PC-3 (cell line): ENCODE measurements around the gene PLA2G4A. TPM values are rescaled to one million over a fixed set of nuclear protein-coding genes. Genes with fewer than 3 reads are reported as not detected.

Source experiments
- ATAC-seq: fragments of 200-7000 bp; cut with Tn5 transposase; 2 replicates; pipeline ENCODE4 v1.9.1; 2020; ENCODE audit warnings: mild to moderate bottlenecking, moderate library complexity
- BruUV-seq: library from RNA; stranded (reverse); fragments of 400-500 nt; replicated peaks from 2 replicates; lab custom pipeline; 2021; lab: Mats Ljungman, UMichigan
- CTCF ChIA-PET: fragments of 300-600 bp; sonication (Branson Sonifier 250); formaldehyde crosslinking; loops from one replicate; lab custom pipeline; 2022; ENCODE audit warnings: antibody characterized with exemption; lab: Charles Lee
- POLR2A ChIA-PET: fragments of 300-600 bp; sonication (Branson Sonifier 250); formaldehyde crosslinking; loops from one replicate; lab custom pipeline; 2022; ENCODE audit warnings: antibody characterized with exemption; ENCODE audit not compliant: unreplicated experiment; lab: Charles Lee
- DNase-seq: peaks from one replicate; pipeline ENCODE4 v3.0.0-alpha.2; 2015
- H2AFZ ChIP-seq: fragments of 300-600 bp; sonication (generic); 2 replicates; pipeline ENCODE4 v1.6.0; 2016; ENCODE audit warnings: antibody characterized with exemption, low read length
- H3F3A ChIP-seq: fragments of 300-600 bp; sonication (generic); one replicate; pipeline ENCODE4 v1.6.0; 2017; ENCODE audit warnings: antibody characterized with exemption, low read length, control low read depth, mild to moderate bottlenecking; ENCODE audit not compliant: unreplicated experiment
- H3K27ac ChIP-seq: fragments of 300-600 bp; sonication (generic); 2 replicates; pipeline ENCODE4 v1.5.1; 2016; ENCODE audit warnings: mild to moderate bottlenecking, low read length
- H3K27me3 ChIP-seq: fragments of 300-600 bp; sonication (generic); 2 replicates; pipeline ENCODE4 v1.6.1; 2016; ENCODE audit warnings: low read length, mixed read lengths
- H3K36me3 ChIP-seq: fragments of 300-600 bp; sonication (generic); 2 replicates; pipeline ENCODE4 v1.6.1; 2016; ENCODE audit warnings: low read depth, mixed run types, low read length, mixed read lengths
- H3K4me1 ChIP-seq: fragments of 300-600 bp; sonication (generic); 2 replicates; pipeline ENCODE4 v1.5.1; 2016; ENCODE audit warnings: low read length; ENCODE audit not compliant: insufficient read depth
- H3K4me2 ChIP-seq: fragments of 300-600 bp; sonication (generic); 2 replicates; pipeline ENCODE4 v1.6.0; 2016; ENCODE audit warnings: low read length
- H3K4me3 ChIP-seq: fragments of 300-600 bp; sonication (generic); 2 replicates; pipeline ENCODE4 v1.5.1; 2016; ENCODE audit warnings: mild to moderate bottlenecking, low read length, mixed read lengths
- H3K79me2 ChIP-seq: fragments of 300-600 bp; sonication (generic); 2 replicates; pipeline ENCODE4 v1.6.1; 2017; ENCODE audit warnings: low read length, mixed read lengths
- H3K9ac ChIP-seq: fragments of 300-600 bp; sonication (generic); 2 replicates; pipeline ENCODE4 v1.6.0; 2016; ENCODE audit warnings: mild to moderate bottlenecking, low read length
- H3K9me2 ChIP-seq: fragments of 300-600 bp; sonication (generic); replicated peaks from 2 replicates; pipeline ENCODE4 v1.6.1; 2016; ENCODE audit warnings: mixed run types, low read length, mixed read lengths
- H3K9me3 ChIP-seq: fragments of 300-600 bp; sonication (generic); 2 replicates; pipeline ENCODE4 v1.6.1; 2016; ENCODE audit warnings: low read length, mixed read lengths
- H4K20me1 ChIP-seq: fragments of 300-600 bp; sonication (generic); 2 replicates; pipeline ENCODE4 v1.6.1; 2016; ENCODE audit warnings: low read length, mixed read lengths
- CTCF ChIP-seq: fragments of 300-600 bp; sonication (generic); conservative IDR thresholded peaks from 2 replicates; pipeline ENCODE4 v1.5.1; 2017; ENCODE audit warnings: antibody characterized with exemption, low read depth, mild to moderate bottlenecking, low read length
- EZH2 ChIP-seq: fragments of 300-600 bp; sonication (generic); IDR thresholded peaks from one replicate; pipeline ENCODE4 v1.6.1; 2017; ENCODE audit warnings: antibody characterized with exemption, mild to moderate bottlenecking, low read length; ENCODE audit not compliant: unreplicated experiment
- EZH2phosphoT487 ChIP-seq: fragments of 300-600 bp; sonication (generic); IDR thresholded peaks from 2 replicates; pipeline ENCODE4 v1.6.1; 2018; ENCODE audit warnings: mild to moderate bottlenecking, antibody characterized with exemption, low read length, borderline replicate concordance
- intact Hi-C: fragments of 100-400 bp; cut with micrococcal nuclease; formaldehyde crosslinking; loops from 2 replicates; pipeline ENCODE4 v1.9.0; 2023
- total RNA-seq: library from RNA; depleted of rRNA; stranded (reverse); fragments of >200 nt; gene quantifications from 2 replicates; pipeline ENCODE4 v1.2.3, GENCODE V29; 2014

PLA2G4A gene
- total RNA-seq, 1 experiment from 2014 or later, result 2.3 TPM

GRCh38 chr1:186829686-186830587 lies 1.2 kb downstream of the PLA2G4A start:
- ATAC-seq, result no peak

GRCh38 chr1:186831168-186831567 lies 2.4 kb downstream of the PLA2G4A start:
- ChIA-PET POLR2A (no interaction called here), CTCF (no interaction called here)
- no peaks in the 10 kb centered on the region for H4K20me1 ChIP-seq
- DNase-seq (no peak), ATAC-seq (no peak)
- H3K27me3 ChIP-seq, result no peaks in the 10 kb centered on the region
- H3K36me3 ChIP-seq, result no peaks in the 10 kb centered on the region
- no TSS peak for BruUV-seq
- H2AFZ ChIP-seq, result no peak overlapping the region
- TF ChIP-seq EZH2, result no peak
- TF ChIP-seq EZH2phosphoT487, result no peak
- H3F3A ChIP-seq, result no peaks in the 10 kb centered on the region
- no peaks in the 10 kb centered on the region for H3K79me2 ChIP-seq
- H3K9ac ChIP-seq, result no peak overlapping the region
- H3K4me3 ChIP-seq, result no peak overlapping the region
- no peaks in the 10 kb centered on the region for H3K4me1 ChIP-seq
- no peaks in the 10 kb centered on the region for H3K9me2 ChIP-seq
- no peak overlapping the region for H3K4me2 ChIP-seq
- H3K9me3 ChIP-seq, result no peaks in the 10 kb centered on the region
- no peak overlapping the region for H3K27ac ChIP-seq
- intact Hi-C loops, result no loop called here

More at GRCh38 chr1:186829686-186830587, 1.2 kb downstream of the PLA2G4A start:
- DNase-seq, result no peak
- Histone ChIP-seq H3K9ac (peak overlapping the region; percentile 69), H3K4me1 (no peaks in the 10 kb centered on the region), H3K9me3 (no peaks in the 10 kb centered on the region), H3K79me2 (no peaks in the 10 kb centered on the region), H3K4me2 (peak overlapping the region; percentile 82), H3K4me3 (peak overlapping the region; percentile 73), H3K27ac (no peak overlapping the region), H3K36me3 (no peaks in the 10 kb centered on the region), H2AFZ (no peak overlapping the region), H3K9me2 (no peaks in the 10 kb centered on the region), H4K20me1 (no peaks in the 10 kb centered on the region), H3F3A (no peaks in the 10 kb centered on the region), H3K27me3 (no peaks in the 10 kb centered on the region)
- intact Hi-C loops, result no loop called here
- POLR2A ChIA-PET, result no interaction called here
- BruUV-seq, result no TSS peak
- CTCF ChIA-PET, result no interaction called here
- TF ChIP-seq EZH2phosphoT487 (no peak), EZH2 (no peak), CTCF (no peak)

- CTCF ChIA-PET, result no interaction called here
These were observed 5.7 kb downstream of the PLA2G4A start for GRCh38 chr1:186834399-186834958.

More at GRCh38 chr1:186834399-186834958, 5.7 kb downstream of the PLA2G4A start:
- Histone ChIP-seq H3K4me2 (no peak overlapping the region), H3K4me1 (no peaks in the 10 kb centered on the region), H3F3A (no peaks in the 10 kb centered on the region), H3K27ac (no peak overlapping the region), H3K4me3 (no peak overlapping the region), H4K20me1 (no peaks in the 10 kb centered on the region), H2AFZ (no peak overlapping the region), H3K27me3 (no peaks in the 10 kb centered on the region), H3K9me2 (no peaks in the 10 kb centered on the region), H3K79me2 (no peaks in the 10 kb centered on the region), H3K9ac (no peak overlapping the region), H3K36me3 (no peaks in the 10 kb centered on the region), H3K9me3 (no peaks in the 10 kb centered on the region)
- POLR2A ChIA-PET, result no interaction called here
- intact Hi-C loops, result no loop called here
- no TSS peak for BruUV-seq
- ATAC-seq (no peak), DNase-seq (no peak)
- TF ChIP-seq EZH2phosphoT487, result no peak
- no peak for TF ChIP-seq EZH2
